HG03571 (cell line): ENCODE results near the gene HMGB4.

Experiments used
- ATAC-seq: cut with Tn5 transposase; IDR thresholded peaks from one replicate; pipeline ENCODE4 v1.9.1; 2021; ENCODE audit not compliant: unreplicated experiment

Gene HMGB4, protein sequence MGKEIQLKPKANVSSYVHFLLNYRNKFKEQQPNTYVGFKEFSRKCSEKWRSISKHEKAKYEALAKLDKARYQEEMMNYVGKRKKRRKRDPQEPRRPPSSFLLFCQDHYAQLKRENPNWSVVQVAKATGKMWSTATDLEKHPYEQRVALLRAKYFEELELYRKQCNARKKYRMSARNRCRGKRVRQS

GRCh38 chr1:33863779-33864178 is at the start of gene HMGB4:
Gene HMGB4, plus strand, starts transcription at chr1:33864079. Its CDS starts 113 bp downstream, at chr1:33864192.
- no peak for ATAC-seq

GRCh38 chr1:33814166-33814565 is 49.7 kb upstream of the HMGB4 start:
- ATAC-seq = no peak

GRCh38 chr1:33815061-33815460 is 48.8 kb upstream of the HMGB4 start:
- no peak for ATAC-seq

- no peak for ATAC-seq
These were observed 45.8 kb upstream of the HMGB4 start for GRCh38 chr1:33818071-33818470.

GRCh38 chr1:33819290-33819912 is 44.5 kb upstream of the HMGB4 start:
- ATAC-seq = no peak

GRCh38 chr1:33819913-33820311 is 44.0 kb upstream of the HMGB4 start:
- ATAC-seq = no peak

DNA sequence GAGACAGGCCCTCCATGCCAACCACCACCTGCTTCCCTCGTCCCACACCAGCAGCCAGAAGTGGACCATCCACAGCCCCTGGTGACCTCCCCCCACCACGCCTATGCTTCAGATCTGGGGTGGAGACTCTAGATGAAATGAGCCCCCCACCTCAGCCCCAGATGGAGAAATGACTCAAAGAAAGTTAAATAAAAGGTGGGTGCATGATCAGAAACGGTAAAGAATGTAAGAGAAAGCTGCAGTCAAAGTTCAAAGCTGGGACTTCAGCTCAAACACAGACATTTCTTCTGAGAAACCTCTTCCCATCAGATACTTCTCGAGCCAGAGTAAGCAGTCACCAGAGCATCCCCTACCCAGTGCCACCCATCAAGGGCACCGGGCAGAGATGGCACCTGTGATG is 43.1 kb upstream of the HMGB4 start:
- no peak for ATAC-seq

GRCh38 chr1:33821291-33821690 is 42.6 kb upstream of the HMGB4 start:
- ATAC-seq = no peak

GRCh38 chr1:33822396-33822795 is 41.5 kb upstream of the HMGB4 start:
- no peak for ATAC-seq

GRCh38 chr1:33823401-33823800 is 40.5 kb upstream of the HMGB4 start:
- ATAC-seq = no peak

GRCh38 chr1:33823830-33824229 is 40.0 kb upstream of the HMGB4 start:
- no peak for ATAC-seq

GRCh38 chr1:33824321-33824720 is 39.6 kb upstream of the HMGB4 start:
- no peak for ATAC-seq

DNA sequence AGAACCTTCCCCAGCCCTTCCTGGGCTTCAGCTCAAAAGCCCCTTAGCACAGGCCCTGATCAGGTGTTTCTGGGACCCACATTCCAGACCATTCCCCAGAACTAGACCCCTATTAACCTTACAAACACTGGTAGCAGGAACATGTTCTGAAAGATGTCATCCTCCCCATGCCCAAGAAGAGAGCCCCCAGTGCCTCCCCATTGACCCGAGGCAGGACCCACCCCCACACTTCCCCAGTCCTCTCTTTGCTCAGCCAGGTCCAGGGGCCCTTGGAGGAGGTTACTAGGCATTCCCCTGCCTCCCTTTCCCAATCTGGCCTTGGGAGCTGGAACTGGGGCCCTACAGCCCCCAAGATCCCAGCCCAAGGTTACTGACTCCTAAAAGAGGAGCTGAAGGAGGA is 38.9 kb upstream of the HMGB4 start:
- no peak for ATAC-seq

DNA sequence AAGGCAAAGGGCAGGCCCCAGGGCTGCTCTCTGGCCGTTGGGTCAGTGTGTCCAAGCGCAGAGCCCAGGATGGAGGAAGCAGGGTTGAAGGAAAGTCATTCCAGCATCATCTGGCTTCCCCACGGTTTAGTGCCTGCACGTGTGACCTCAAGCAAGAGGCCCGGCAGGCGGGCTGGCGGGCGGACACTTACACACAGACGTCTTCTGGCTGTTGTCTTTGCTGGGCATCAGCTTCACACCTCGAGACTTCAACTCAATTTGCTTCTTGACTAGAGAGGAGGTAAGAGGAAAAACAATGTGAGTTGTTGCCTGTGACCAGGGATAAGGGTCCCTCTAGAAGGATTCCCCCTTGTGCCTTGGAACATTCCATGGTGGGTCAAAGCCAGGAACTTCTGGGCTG is 38.4 kb upstream of the HMGB4 start:
- ATAC-seq = no peak

DNA sequence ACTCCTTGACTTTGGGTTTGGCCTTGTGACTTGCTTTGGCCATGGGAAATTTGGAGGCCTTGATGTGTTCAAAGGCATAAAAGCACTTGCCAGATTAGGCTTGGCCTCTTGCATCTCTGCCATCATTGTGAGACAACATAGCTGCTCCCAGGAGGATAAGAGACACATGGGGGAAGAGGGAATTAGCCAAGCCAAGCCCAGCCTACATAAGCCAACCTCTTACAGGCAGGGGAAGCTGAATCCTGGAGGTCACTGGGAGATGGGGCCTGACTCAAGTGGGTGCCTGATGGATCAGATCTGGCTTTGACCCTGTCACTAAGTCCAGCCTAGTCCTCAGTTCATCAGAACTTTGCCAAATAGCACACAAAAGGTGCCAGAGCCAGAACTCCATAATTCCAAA is 37.6 kb upstream of the HMGB4 start:
- no peak for ATAC-seq

DNA sequence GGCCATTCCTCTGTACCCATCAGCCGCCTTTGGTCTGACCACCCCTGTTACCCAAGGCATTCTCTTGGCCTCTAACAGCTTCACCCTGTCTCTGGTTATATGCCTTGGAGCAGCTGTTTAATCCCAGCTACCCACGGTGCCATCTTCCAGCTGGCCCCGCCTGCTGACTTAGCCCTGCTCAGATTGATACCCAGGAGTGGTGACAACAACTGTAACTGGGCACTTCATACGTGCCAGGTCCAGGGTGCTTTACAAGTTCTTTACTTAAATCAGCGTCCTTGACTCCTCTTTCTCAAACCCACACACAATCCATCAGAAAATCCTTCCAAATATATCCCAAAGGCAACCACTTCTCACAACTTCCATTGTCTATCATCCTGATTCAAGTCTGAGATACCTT is 37.2 kb upstream of the HMGB4 start:
- ATAC-seq = no peak

DNA sequence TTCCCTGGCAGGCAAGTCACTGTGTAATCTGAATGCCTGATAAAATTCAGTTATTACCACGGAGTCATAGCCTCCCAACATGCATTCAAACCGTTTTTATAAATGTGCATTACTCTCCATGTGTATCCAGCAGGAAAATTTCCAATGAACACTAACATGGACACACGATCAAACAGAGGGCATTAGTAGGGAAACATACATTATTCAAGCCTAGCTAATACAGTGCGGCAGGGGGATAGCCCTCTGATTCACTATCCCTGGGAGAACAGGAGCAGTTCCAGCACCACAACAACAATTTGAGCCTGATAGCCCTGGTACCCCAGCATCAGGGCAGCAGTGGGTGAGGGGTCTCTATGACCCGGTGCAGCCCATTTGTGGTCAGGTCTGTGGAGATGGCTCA is 35.8 kb upstream of the HMGB4 start:
- ATAC-seq = no peak

DNA sequence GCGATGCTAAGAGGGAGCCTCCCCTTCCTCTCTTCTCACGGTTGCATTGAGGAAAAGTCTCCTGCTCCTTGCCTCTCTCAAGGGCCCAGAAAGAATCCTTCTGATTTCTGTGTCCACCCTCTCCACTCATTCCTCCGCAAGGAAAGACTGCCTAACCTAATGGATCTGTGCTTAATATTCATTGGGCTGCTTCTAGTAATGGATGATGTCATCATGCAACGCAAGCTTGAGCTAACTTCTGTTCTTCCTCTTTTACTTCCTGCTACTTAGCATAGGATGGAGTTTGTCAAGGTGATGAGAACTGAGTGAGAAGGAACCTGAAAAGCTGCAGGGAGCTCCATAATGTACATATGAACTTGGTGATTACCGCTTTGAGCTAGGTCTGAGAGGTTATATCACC is 35.2 kb upstream of the HMGB4 start:
- no peak for ATAC-seq

DNA sequence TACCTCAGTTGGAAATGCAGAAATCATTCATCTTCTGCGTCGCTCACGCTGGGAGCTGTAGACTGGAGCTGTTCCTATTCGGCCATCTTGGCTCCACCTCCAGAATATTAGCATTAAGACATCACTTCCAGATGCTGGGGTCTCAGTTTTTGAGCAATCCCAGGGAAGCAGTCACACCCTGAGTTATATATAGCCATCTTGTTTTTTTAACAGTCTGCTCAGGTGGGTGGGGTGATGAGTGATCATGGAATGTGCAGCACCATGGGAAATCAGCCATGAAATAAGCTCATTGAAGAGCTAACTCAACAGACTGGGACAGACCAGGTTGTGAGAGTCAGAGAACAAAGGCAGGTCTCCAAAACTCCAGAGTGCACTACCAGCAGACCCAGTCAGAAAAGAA is 27.0 kb upstream of the HMGB4 start:
- ATAC-seq = no peak

- ATAC-seq = no peak
These were observed 26.2 kb upstream of the HMGB4 start for GRCh38 chr1:33837635-33838034.

GRCh38 chr1:33841494-33841893 is 22.4 kb upstream of the HMGB4 start:
- ATAC-seq = no peak

- ATAC-seq = no peak
These were observed 21.5 kb upstream of the HMGB4 start for GRCh38 chr1:33842348-33842747.

DNA sequence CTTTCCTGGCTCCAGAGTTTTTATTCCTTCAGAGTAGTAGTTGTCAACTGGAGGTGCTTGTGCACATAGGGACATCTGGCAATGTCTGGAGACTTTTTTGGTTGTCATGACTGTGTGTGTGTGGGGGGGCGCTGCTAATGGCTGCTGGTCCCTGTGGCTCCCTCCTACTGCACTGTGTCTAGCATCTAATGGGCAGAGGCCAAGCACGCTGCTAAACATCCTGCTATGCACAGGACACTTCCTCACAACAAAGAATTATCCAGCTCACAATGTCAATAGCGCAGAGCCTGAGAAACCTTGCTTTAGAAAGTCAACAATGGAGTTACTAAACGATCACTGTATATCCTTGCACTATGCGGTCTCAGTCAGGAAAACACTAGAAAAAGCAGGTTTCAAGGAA is 19.7 kb upstream of the HMGB4 start:
- ATAC-seq = no peak
